HG03442 (cell line): ENCODE data around the gene CHD9.
A peak's percentile ranks its signal among the peaks of the same experiment; 100 is the strongest.

ENCODE experiments used
- ATAC-seq: cut with Tn5 transposase; IDR thresholded peaks from one replicate; pipeline ENCODE4 v1.9.1; 2021; ENCODE audit warnings: mild to moderate bottlenecking, moderate library complexity; ENCODE audit not compliant: unreplicated experiment

CHD9 gene

GRCh38 chr16:53191413-53191812 is 136.6 kb downstream of the CHD9 start:
- no peak for ATAC-seq

- ATAC-seq = no peak
These were observed 144.1 kb downstream of the CHD9 start for GRCh38 chr16:53198933-53199332.

GRCh38 chr16:53201900-53202299 is 147.1 kb downstream of the CHD9 start:
- ATAC-seq = no peak

GRCh38 chr16:53202398-53202797 is 147.6 kb downstream of the CHD9 start:
- no peak for ATAC-seq

GRCh38 chr16:53207810-53208752 is 153.3 kb downstream of the CHD9 start:
- peak; percentile 89 for ATAC-seq

GRCh38 chr16:53209429-53209828 is 154.6 kb downstream of the CHD9 start:
- ATAC-seq = no peak

GRCh38 chr16:53209877-53210276 is 155.1 kb downstream of the CHD9 start:
- ATAC-seq = no peak

- ATAC-seq = no peak
These were observed 156.5 kb downstream of the CHD9 start for GRCh38 chr16:53211253-53211652.

GRCh38 chr16:53212893-53213223 is 158.1 kb downstream of the CHD9 start:
- no peak for ATAC-seq

- ATAC-seq = no peak
These were observed 158.8 kb downstream of the CHD9 start for GRCh38 chr16:53213542-53213941.

- no peak for ATAC-seq
These were observed 162.0 kb downstream of the CHD9 start for GRCh38 chr16:53216798-53217197.

- no peak for ATAC-seq
These were observed 164.6 kb downstream of the CHD9 start for GRCh38 chr16:53219371-53219770.

GRCh38 chr16:53219795-53220454 is 165.1 kb downstream of the CHD9 start:
- no peak for ATAC-seq

GRCh38 chr16:53220585-53220984 is 165.8 kb downstream of the CHD9 start:
- ATAC-seq = no peak

GRCh38 chr16:53224951-53225533 is 170.3 kb downstream of the CHD9 start:
- ATAC-seq = no peak

- ATAC-seq = no peak
These were observed 178.2 kb downstream of the CHD9 start for GRCh38 chr16:53232826-53233529.

GRCh38 chr16:53234836-53235235 is 180.0 kb downstream of the CHD9 start:
- ATAC-seq = no peak

GRCh38 chr16:53235851-53236250 is 181.1 kb downstream of the CHD9 start:
- no peak for ATAC-seq

- ATAC-seq = no peak
These were observed 194.5 kb downstream of the CHD9 start for GRCh38 chr16:53249331-53249730.

- no peak for ATAC-seq
These were observed 202.2 kb downstream of the CHD9 start for GRCh38 chr16:53257001-53257400.

GRCh38 chr16:53258809-53259208 is 204.0 kb downstream of the CHD9 start:
- ATAC-seq = no peak
